KMS-11 (cell line): Measurements from ENCODE around the gene FAM219A.
A peak's percentile ranks its signal among the peaks of the same experiment; 100 is the strongest.

Experiments
- H2AFZ ChIP-seq: fragments of 200-600 bp; sonication (generic); 2 replicates; pipeline ENCODE4 v1.6.1; 2016; ENCODE audit warnings: antibody characterized with exemption, mixed run types, low read depth
- H3K27ac ChIP-seq: fragments of 200-600 bp; sonication (generic); 2 replicates; pipeline ENCODE4 v1.6.1; 2016; ENCODE audit warnings: mild to moderate bottlenecking, mixed run types
- H3K27me3 ChIP-seq: fragments of 200-600 bp; sonication (generic); 2 replicates; pipeline ENCODE4 v1.6.1; 2017; ENCODE audit warnings: mild to moderate bottlenecking, low read depth, mixed run types, moderate library complexity; ENCODE audit not compliant: insufficient read depth
- H3K36me3 ChIP-seq: fragments of 200-600 bp; sonication (generic); 2 replicates; pipeline ENCODE4 v1.6.1; 2017; ENCODE audit warnings: mild to moderate bottlenecking, mixed run types; ENCODE audit not compliant: insufficient read depth
- H3K4me1 ChIP-seq: fragments of 200-600 bp; sonication (generic); 2 replicates; pipeline ENCODE4 v1.6.1; 2016; ENCODE audit warnings: mild to moderate bottlenecking, low read depth, mixed run types; ENCODE audit not compliant: poor library complexity, severe bottlenecking
- H3K4me2 ChIP-seq: fragments of 200-600 bp; sonication (generic); 2 replicates; pipeline ENCODE4 v1.7.0; 2016; ENCODE audit warnings: mild to moderate bottlenecking, mixed run types
- H3K4me3 ChIP-seq: fragments of 200-600 bp; sonication (generic); IDR thresholded peaks from 2 replicates; pipeline ENCODE4 v1.6.1; 2017; ENCODE audit warnings: low read depth, low read length, mixed read lengths; ENCODE audit not compliant: insufficient read depth
- H3K79me2 ChIP-seq: fragments of 200-600 bp; sonication (generic); 2 replicates; pipeline ENCODE4 v1.6.1; 2016; ENCODE audit warnings: low read depth, mixed run types; ENCODE audit not compliant: insufficient read depth
- H3K9ac ChIP-seq: fragments of 200-600 bp; sonication (generic); 2 replicates; pipeline ENCODE4 v1.6.1; 2016; ENCODE audit warnings: mild to moderate bottlenecking, mixed run types
- H4K20me1 ChIP-seq: fragments of 200-600 bp; sonication (generic); 2 replicates; pipeline ENCODE4 v1.6.1; 2016; ENCODE audit warnings: mild to moderate bottlenecking, mixed run types; ENCODE audit not compliant: insufficient read depth
- TF ChIP-seq, protein P1 (sequence below): fragments of 200-600 bp; sonication (generic); conservative IDR thresholded peaks from 2 replicates; pipeline ENCODE4 v1.6.1; 2017; ENCODE audit warnings: low read depth, mild to moderate bottlenecking, antibody characterized with exemption, low read length, moderate library complexity, mixed read lengths

FAM219A gene

DNA sequence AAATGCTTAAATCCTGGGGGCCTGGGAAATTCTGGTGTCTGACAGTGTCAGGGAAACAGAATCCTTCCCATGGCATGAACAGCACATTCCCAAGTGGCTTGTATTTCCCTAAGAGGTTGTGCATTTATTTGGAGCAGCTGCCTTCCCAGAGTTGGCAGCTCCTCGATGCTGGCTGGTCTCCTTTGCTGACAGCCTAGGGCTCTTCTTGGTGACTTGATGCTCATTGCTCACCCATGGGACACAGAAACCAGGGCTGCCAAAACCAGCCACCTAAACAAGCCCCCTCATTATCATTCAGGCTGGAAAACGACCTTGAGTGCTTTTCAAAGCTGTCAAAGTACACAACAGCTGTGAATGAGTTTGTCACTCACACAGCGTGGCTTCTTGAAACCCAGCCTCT lies 40.2 kb upstream of the FAM219A start:
- Histone ChIP-seq H3K79me2 (no peaks in the 10 kb centered on the region), H2AFZ (no peak overlapping the region), H3K27me3 (peaks cover 5% of the 10 kb centered on the region; the same call in 1 of the 2 replicates), H3K36me3 (no peaks in the 10 kb centered on the region), H3K27ac (no peak overlapping the region), H3K4me2 (no peak overlapping the region), H3K4me1 (no peaks in the 10 kb centered on the region), H3K4me3 (no peak overlapping the region), H4K20me1 (no peaks in the 10 kb centered on the region), H3K9ac (no peak overlapping the region)
- TF ChIP-seq, protein P1, sequence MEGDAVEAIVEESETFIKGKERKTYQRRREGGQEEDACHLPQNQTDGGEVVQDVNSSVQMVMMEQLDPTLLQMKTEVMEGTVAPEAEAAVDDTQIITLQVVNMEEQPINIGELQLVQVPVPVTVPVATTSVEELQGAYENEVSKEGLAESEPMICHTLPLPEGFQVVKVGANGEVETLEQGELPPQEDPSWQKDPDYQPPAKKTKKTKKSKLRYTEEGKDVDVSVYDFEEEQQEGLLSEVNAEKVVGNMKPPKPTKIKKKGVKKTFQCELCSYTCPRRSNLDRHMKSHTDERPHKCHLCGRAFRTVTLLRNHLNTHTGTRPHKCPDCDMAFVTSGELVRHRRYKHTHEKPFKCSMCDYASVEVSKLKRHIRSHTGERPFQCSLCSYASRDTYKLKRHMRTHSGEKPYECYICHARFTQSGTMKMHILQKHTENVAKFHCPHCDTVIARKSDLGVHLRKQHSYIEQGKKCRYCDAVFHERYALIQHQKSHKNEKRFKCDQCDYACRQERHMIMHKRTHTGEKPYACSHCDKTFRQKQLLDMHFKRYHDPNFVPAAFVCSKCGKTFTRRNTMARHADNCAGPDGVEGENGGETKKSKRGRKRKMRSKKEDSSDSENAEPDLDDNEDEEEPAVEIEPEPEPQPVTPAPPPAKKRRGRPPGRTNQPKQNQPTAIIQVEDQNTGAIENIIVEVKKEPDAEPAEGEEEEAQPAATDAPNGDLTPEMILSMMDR: no peak

DNA sequence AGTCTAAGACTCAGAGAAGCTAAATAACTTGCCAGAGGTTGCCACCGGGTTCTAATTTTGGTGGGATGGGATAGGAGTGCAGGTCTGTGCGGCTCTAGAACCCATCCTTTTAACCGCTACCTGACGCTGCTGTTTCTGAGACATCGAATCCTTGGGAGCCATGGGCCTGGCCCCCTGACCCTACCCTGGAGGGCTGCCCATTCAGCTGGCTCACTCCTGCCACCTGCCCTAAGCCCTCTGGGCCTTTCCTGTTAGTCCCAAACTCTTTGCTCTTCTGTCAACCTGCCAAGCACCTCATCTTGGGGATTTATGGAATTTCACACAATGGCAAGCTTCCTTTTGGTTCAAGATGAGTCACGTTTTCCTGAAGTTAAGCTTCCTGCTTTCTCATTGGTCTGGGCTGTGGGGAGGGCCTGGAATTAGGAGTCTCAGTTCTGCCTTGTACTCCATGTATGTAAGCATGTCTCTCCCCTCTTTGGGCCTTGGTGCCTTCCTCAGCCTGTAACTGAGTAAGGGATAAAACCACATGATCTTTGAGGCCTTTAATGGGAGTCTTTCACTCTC lies 37.9 kb upstream of the FAM219A start:
- H3K36me3 ChIP-seq: no peaks in the 10 kb centered on the region
- no peaks in the 10 kb centered on the region for H4K20me1 ChIP-seq
- H3K79me2 ChIP-seq: no peaks in the 10 kb centered on the region
- no peak overlapping the region for H3K4me3 ChIP-seq
- TF ChIP-seq, protein P1: no peak
- H3K4me1 ChIP-seq: no peaks in the 10 kb centered on the region
- H3K27me3 ChIP-seq: peaks cover 2% of the 10 kb centered on the region; the same call in 1 of the 2 replicates
- no peak overlapping the region for H3K27ac ChIP-seq
- H2AFZ ChIP-seq: no peak overlapping the region
- no peak overlapping the region for H3K4me2 ChIP-seq
- no peak overlapping the region for H3K9ac ChIP-seq

DNA sequence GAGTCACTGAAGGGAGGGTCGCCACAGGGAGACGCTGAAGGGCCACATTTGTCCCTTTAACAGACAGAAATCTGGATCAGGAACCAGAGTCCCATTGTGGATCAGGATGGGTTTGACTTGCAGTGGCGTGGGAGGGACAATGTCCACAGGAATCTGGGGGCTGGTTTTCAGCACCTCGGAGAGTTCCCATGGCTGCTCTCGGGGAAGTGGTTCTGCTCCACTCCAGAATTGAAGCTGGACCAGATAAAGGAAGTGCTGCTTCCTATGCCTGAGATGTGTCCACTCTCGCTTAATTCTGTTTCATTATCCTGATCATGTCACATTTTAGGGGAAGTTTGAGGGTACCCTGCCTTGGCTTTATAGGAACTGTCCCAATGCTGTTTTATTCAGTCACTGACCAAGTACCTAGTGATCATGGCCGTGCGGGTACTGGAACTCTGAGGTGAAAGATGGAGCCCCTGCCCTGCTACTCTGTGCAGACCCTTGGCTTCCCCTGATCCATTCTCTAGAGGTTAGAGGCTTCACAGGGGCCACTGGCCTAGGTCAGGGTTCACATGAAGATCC lies 35.7 kb upstream of the FAM219A start:
- TF ChIP-seq, protein P1: no peak
- Histone ChIP-seq H3K4me1 (no peaks in the 10 kb centered on the region), H2AFZ (no peak overlapping the region), H3K4me2 (no peak overlapping the region), H3K79me2 (no peaks in the 10 kb centered on the region), H3K36me3 (no peaks in the 10 kb centered on the region), H3K27ac (no peak overlapping the region), H3K27me3 (peaks cover 2% of the 10 kb centered on the region; the same call in 1 of the 2 replicates), H4K20me1 (no peaks in the 10 kb centered on the region), H3K9ac (no peak overlapping the region), H3K4me3 (no peak overlapping the region)

DNA sequence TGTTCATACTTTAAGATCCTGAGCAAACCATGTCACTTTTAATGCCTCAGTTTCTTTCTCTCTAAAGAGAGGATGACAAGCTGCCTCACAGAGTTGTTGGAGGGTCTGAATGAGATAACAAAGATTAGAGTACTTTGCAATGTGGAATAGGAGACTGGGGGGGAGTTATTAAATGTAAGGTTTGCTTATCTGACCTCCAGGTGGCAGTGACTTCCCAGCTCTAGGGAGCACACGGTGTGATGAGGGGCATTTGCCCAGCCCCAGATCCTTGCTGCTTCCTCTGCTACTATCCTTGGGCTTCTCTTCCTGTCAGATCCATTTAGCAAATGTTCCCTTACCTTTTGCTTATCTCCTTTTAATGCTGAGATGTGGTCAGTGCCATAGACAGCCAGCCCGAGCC lies 33.7 kb upstream of the FAM219A start:
- no peak overlapping the region for H3K4me3 ChIP-seq
- no peaks in the 10 kb centered on the region for H3K36me3 ChIP-seq
- H3K4me1 ChIP-seq: no peaks in the 10 kb centered on the region
- no peaks in the 10 kb centered on the region for H4K20me1 ChIP-seq
- no peak overlapping the region for H3K9ac ChIP-seq
- H3K79me2 ChIP-seq: no peaks in the 10 kb centered on the region
- TF ChIP-seq, protein P1: peak; percentile 23
- no peak overlapping the region for H2AFZ ChIP-seq
- no peak overlapping the region for H3K27ac ChIP-seq
- H3K27me3 ChIP-seq: no peaks in the 10 kb centered on the region
- no peak overlapping the region for H3K4me2 ChIP-seq
